ENCODE results near the gene SRGN. TPM values are rescaled to one million over a fixed set of nuclear protein-coding genes. Genes with fewer than 3 reads are reported as not detected.

The SRGN gene
- total and polyA plus RNA-seq, 10 of the 15 experiments (the other 5 are each of a cell fraction or from before 2014, with no cell fraction given) = 382 to 2,414 (median 885) TPM

DNA sequence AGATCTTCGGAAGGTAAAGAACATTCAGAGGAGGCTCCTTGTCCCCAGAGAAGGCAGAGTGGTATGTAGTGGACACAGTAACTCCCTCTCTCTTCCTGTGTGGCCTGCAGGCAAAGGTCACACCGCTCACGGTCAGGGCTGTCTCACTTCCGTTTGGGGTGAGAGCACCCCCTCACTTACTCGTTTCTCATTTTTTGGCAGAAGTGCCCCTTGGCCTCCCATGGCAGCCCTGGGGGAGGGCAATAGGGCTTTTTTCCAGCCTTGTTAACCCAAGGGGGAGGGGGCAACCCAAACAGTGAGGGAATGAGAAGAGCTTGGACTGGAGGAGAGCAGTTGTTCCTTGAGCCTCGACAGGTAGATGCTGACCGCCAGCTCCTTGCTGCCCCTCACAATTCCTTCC is 31.8 kb upstream of the SRGN start (continued):
- peak; percentile 61 for TF ChIP-seq SP1 (IDR thresholded peaks at IDR 0.05; ENCODE audit: low read depth, low read length)
- TF ChIP-seq ETV6 (conservative IDR thresholded peaks at IDR 0.05 in 1 of 2, IDR thresholded peaks at IDR 0.05 in 1 of 2; ENCODE audit: borderline replicate concordance in 1 of 2, low read depth in 1 of 2) = peak in 1 of 2 experiments; percentile 69; a peak in 1 of 4 replicates
- peak; percentile 98 for TF ChIP-seq NR2F1 (conservative IDR thresholded peaks at IDR 0.05)
- TF ChIP-seq PAX5 (IDR thresholded peaks at IDR 0.05; ENCODE audit: borderline replicate concordance, low read depth, low read length) = peak; percentile 68; the same call in 1 of the 2 replicates
- TF ChIP-seq FOXK2 (IDR thresholded peaks at IDR 0.05) = no peak
- peak; percentile 14 for TF ChIP-seq SMAD1 (IDR thresholded peaks at IDR 0.05; ENCODE audit: low read depth, partially characterized antibody)
- TF ChIP-seq MEF2B (IDR thresholded peaks at IDR 0.05; ENCODE audit: partially characterized antibody, poor library complexity, severe bottlenecking) = peak; percentile 34
- peak; percentile 85 for TF ChIP-seq IKZF1 (conservative IDR thresholded peaks at IDR 0.05)
- peak; percentile 71 to 84 for TF ChIP-seq BHLHE40 (IDR thresholded peaks at IDR 0.05; ENCODE audit: borderline replicate concordance in 1 of 2, low read depth in 2 of 2, low read length in 1 of 2)
- TF ChIP-seq STAT3 (IDR thresholded peaks at IDR 0.05; ENCODE audit: low read depth, low read length) = no peak
- 0 out of 2 replicates have a peak, but pooled peaks have one; percentile 19 for TF ChIP-seq CREM (IDR thresholded peaks at IDR 0.05; ENCODE audit: low read depth)
- TF ChIP-seq BCL11A (IDR thresholded peaks at IDR 0.05; ENCODE audit: low read depth, low read length) = peak; percentile 72
- peak; percentile 53; the same call in 1 of the 2 replicates for TF ChIP-seq RUNX3 (IDR thresholded peaks at IDR 0.05; ENCODE audit: low read length)
- TF ChIP-seq, protein P1, sequence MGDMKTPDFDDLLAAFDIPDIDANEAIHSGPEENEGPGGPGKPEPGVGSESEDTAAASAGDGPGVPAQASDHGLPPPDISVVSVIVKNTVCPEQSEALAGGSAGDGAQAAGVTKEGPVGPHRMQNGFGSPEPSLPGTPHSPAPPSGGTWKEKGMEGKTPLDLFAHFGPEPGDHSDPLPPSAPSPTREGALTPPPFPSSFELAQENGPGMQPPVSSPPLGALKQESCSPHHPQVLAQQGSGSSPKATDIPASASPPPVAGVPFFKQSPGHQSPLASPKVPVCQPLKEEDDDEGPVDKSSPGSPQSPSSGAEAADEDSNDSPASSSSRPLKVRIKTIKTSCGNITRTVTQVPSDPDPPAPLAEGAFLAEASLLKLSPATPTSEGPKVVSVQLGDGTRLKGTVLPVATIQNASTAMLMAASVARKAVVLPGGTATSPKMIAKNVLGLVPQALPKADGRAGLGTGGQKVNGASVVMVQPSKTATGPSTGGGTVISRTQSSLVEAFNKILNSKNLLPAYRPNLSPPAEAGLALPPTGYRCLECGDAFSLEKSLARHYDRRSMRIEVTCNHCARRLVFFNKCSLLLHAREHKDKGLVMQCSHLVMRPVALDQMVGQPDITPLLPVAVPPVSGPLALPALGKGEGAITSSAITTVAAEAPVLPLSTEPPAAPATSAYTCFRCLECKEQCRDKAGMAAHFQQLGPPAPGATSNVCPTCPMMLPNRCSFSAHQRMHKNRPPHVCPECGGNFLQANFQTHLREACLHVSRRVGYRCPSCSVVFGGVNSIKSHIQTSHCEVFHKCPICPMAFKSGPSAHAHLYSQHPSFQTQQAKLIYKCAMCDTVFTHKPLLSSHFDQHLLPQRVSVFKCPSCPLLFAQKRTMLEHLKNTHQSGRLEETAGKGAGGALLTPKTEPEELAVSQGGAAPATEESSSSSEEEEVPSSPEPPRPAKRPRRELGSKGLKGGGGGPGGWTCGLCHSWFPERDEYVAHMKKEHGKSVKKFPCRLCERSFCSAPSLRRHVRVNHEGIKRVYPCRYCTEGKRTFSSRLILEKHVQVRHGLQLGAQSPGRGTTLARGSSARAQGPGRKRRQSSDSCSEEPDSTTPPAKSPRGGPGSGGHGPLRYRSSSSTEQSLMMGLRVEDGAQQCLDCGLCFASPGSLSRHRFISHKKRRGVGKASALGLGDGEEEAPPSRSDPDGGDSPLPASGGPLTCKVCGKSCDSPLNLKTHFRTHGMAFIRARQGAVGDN (IDR thresholded peaks at IDR 0.05) = peak; percentile 86
- TF ChIP-seq, protein P2, sequence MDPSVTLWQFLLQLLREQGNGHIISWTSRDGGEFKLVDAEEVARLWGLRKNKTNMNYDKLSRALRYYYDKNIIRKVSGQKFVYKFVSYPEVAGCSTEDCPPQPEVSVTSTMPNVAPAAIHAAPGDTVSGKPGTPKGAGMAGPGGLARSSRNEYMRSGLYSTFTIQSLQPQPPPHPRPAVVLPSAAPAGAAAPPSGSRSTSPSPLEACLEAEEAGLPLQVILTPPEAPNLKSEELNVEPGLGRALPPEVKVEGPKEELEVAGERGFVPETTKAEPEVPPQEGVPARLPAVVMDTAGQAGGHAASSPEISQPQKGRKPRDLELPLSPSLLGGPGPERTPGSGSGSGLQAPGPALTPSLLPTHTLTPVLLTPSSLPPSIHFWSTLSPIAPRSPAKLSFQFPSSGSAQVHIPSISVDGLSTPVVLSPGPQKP (IDR thresholded peaks at IDR 0.05; ENCODE audit: low read depth, low read length) = peak; percentile 49; the same call in 1 of the 2 replicates
- no peak for TF ChIP-seq ZNF622 (IDR thresholded peaks at IDR 0.05)
- TF ChIP-seq GATAD2B (conservative IDR thresholded peaks at IDR 0.05; ENCODE audit: low read depth) = peak; percentile 74; the same call in 1 of the 2 replicates
- TF ChIP-seq RAD51 (IDR thresholded peaks at IDR 0.05) = 0 out of 2 replicates have a peak, but pooled peaks have one; percentile 38
- peak; percentile 65; the same call in 1 of the 2 replicates for TF ChIP-seq CHD2 (IDR thresholded peaks at IDR 0.05; ENCODE audit: borderline replicate concordance, low read depth, low read length)

Measured in GM12878 (cell line).